K562 (cell line): ENCODE data around the gene PSPH. TPM values are rescaled to one million over a fixed set of nuclear protein-coding genes. Genes with fewer than 3 reads are reported as not detected.

ENCODE experiments used
- ATAC-seq: fragments of 200-7000 bp; cut with Tn5 transposase; 3 replicates; pipeline ENCODE4 v1.9.1; 2020; ENCODE audit warnings: moderate library complexity
- BruUV-seq: library from RNA; stranded (reverse); fragments of 400-500 nt; replicated peaks from 2 replicates; lab custom pipeline; 2021; lab: Mats Ljungman, UMichigan
- CTCF ChIA-PET: fragments of 300-600 bp; formaldehyde crosslinking; extraction: SDS; loops from one replicate; lab custom pipeline; 2021; ENCODE audit warnings: low intra/inter-chr PET ratio; lab: Yijun Ruan, JAX
- POLR2A ChIA-PET: fragments of 300-600, 350-650 bp; sonication (Branson Sonifier 250); formaldehyde crosslinking; extraction: SDS; loops from one replicate; lab custom pipeline; 2021; ENCODE audit warnings: antibody characterized with exemption, inconsistent platforms; lab: Yijun Ruan, JAX
- DNase-seq, 4 experiments: peaks; one replicate each; pipeline versions ENCODE4 v3.0.0 to v3.0.0-alpha.2; 2011 to 2018; ENCODE audit warnings: low spot score in 3 of 4, mixed read lengths in 3 of 4; ENCODE audit errors: extremely low read depth in 1 of 4
- FAIRE-seq: peaks from 2 replicates; lab custom pipeline; 2011; peaks lifted over from hg19 to GRCh38; lab: Jason Lieb, UNC
- H2AFZ ChIP-seq: 2 replicates; pipeline ENCODE4 v1.6.0; 2011; ENCODE audit warnings: low read depth, low read length, control low read depth, inconsistent platforms
- H3K27ac ChIP-seq: fragments of 200-600 bp; 3 replicates; pipeline ENCODE4 v1.8.0; 2011; ENCODE audit warnings: low read depth, mild to moderate bottlenecking, control low read depth, inconsistent platforms, low read length, moderate library complexity, mixed read lengths; ENCODE audit errors: extremely low read depth
- H3K27me3 ChIP-seq, 2 experiments: fragments of 300-600 bp in 1 of 2; 2 replicates in 1 of 2; 3 replicates in 1 of 2; pipeline versions ENCODE4 v1.6.0 to v1.8.0; 2011; ENCODE audit warnings: inconsistent platforms in 2 of 2, low read length in 2 of 2, mild to moderate bottlenecking in 1 of 2, mixed read lengths in 1 of 2, moderate library complexity in 1 of 2; ENCODE audit not compliant: control insufficient read depth in 2 of 2, insufficient read depth in 2 of 2
- H3K36me3 ChIP-seq: fragments of 300-600 bp; 3 replicates; pipeline ENCODE4 v1.8.0; 2011; ENCODE audit warnings: mild to moderate bottlenecking, low read length, inconsistent platforms; ENCODE audit not compliant: control insufficient read depth, insufficient read depth
- H3K4me1 ChIP-seq, 2 experiments: fragments of 200-600 bp in 1 of 2; replicated peaks in 1 of 2; 2 replicates in 1 of 2; 3 replicates in 1 of 2; pipeline versions ENCODE4 v1.5.1 to v1.8.0; 2011; ENCODE audit warnings: inconsistent platforms in 2 of 2, low read length in 2 of 2, mild to moderate bottlenecking in 1 of 2, mixed read lengths in 1 of 2, moderate library complexity in 1 of 2; ENCODE audit not compliant: control insufficient read depth in 2 of 2, insufficient read depth in 2 of 2
- H3K4me2 ChIP-seq: 2 replicates; pipeline ENCODE4 v1.6.1; 2011; ENCODE audit warnings: low read length, control low read depth, inconsistent platforms, mixed read lengths; ENCODE audit not compliant: insufficient read depth
- H3K4me3 ChIP-seq: fragments of 200-600 bp; sonication (generic), shearing (Covaris generic); 2 replicates; pipeline ENCODE4 v1.5.1; 2016; ENCODE audit warnings: control low read depth, inconsistent platforms
- H3K79me2 ChIP-seq: fragments of 200-600 bp; 3 replicates; pipeline ENCODE4 v1.8.0; 2011; ENCODE audit warnings: low read length, inconsistent platforms; ENCODE audit not compliant: control insufficient read depth, insufficient read depth
- H3K9ac ChIP-seq, 2 experiments: 2 replicates each; pipeline versions ENCODE4 v1.6.0 to v1.6.1; 2011; ENCODE audit warnings: low read depth in 2 of 2, low read length in 2 of 2, control low read depth in 1 of 2, inconsistent platforms in 1 of 2, mild to moderate bottlenecking in 1 of 2, mixed read lengths in 1 of 2; ENCODE audit not compliant: insufficient read depth in 1 of 2
- H3K9me1 ChIP-seq: one replicate; pipeline ENCODE4 v1.6.0; 2011; ENCODE audit warnings: inconsistent platforms, mild to moderate bottlenecking, low read length, moderate library complexity; ENCODE audit not compliant: control insufficient read depth, insufficient read depth
- H3K9me3 ChIP-seq: replicated peaks from 2 replicates; pipeline ENCODE4 v1.5.1; 2011; ENCODE audit warnings: low read depth, low read length, inconsistent platforms; ENCODE audit not compliant: control insufficient read depth, insufficient read depth
- H4K20me1 ChIP-seq: replicated peaks from 2 replicates; pipeline ENCODE4 v1.6.1; 2011; ENCODE audit warnings: low read length, inconsistent platforms, mixed read lengths; ENCODE audit not compliant: control insufficient read depth, insufficient read depth
- CHD2 ChIP-seq: IDR thresholded peaks from 2 replicates; pipeline ENCODE4 v1.6.1; 2011; ENCODE audit warnings: low read depth, low read length
- DEAF1 ChIP-seq: fragments of 450-650 bp; formaldehyde crosslinking; IDR thresholded peaks from 2 replicates; pipeline ENCODE4 v1.4.0; 2020; ENCODE audit warnings: mild to moderate bottlenecking, moderate library complexity
- EP400 ChIP-seq: fragments of 450-650 bp; IDR thresholded peaks from 2 replicates; pipeline ENCODE4 v1.6.1; 2017; ENCODE audit warnings: antibody characterized with exemption, mild to moderate bottlenecking, moderate library complexity
- HDGF ChIP-seq: fragments of 450-650 bp; IDR thresholded peaks from 2 replicates; pipeline ENCODE4 v1.6.1; 2016
- PCBP2 ChIP-seq: fragments of 200-400 bp; formaldehyde crosslinking; IDR thresholded peaks from 2 replicates; pipeline ENCODE4 v1.6.1; 2018; ENCODE audit warnings: low read length, low read depth, mild to moderate bottlenecking, moderate library complexity; ENCODE audit not compliant: poor library complexity, severe bottlenecking
- ZNF316 ChIP-seq: fragments of 450-650 bp; IDR thresholded peaks from 2 replicates; pipeline ENCODE4 v1.6.1; 2016
- WGBS: fragments of 100-300 bp; shearing (Covaris generic); methylation state at CpG from one replicate; pipeline ENCODE4 v1.1.6; 2016; ENCODE audit warnings: low coverage, mixed read lengths; ENCODE audit not compliant: insufficient coverage; ENCODE audit errors: missing lambda C conversion rate; 5-methylcytosine and 5-hydroxymethylcytosine counted together
- in situ Hi-C: fragments of 300-500 bp; cut with MboI; formaldehyde crosslinking; loops from 4 replicates; pipeline ENCODE4 v1.15.0; 2018; ENCODE audit warnings: inconsistent platforms, mixed read lengths
- intact Hi-C: fragments of 100-400 bp; cut with micrococcal nuclease; formaldehyde crosslinking; loops from 2 replicates; pipeline ENCODE4 v1.14.2; 2022
- polyA plus RNA-seq, 8 experiments: library from polyadenylated mRNA; depleted of rRNA in 4 of 8; stranded (reverse) in 5 of 8; unstranded in 3 of 8; fragments of >200 nt; fragmentation: Nextera tagmentation in 2 of 8; fragmentation: Illumina TruSeq in 1 of 8; extraction: Ambion mirVana in 2 of 8; extraction: Trizol in 1 of 8; gene quantifications; 2 replicates each; pipeline versions ENCODE4 v1.2.1 to v1.2.3, GENCODE V29; 2011 to 2014; ENCODE audit warnings: inconsistent platforms in 1 of 8, missing spikeins in 1 of 8
- total RNA-seq, 7 experiments: library from RNA; depleted of rRNA in 6 of 7; stranded (reverse); fragments of >200 nt in 6 of 7; fragmentation: Illumina TruSeq in 2 of 7; extraction: Trizol in 2 of 7; gene quantifications; 2 replicates each; pipeline versions ENCODE4 v1.2.1 to v1.2.3, GENCODE V29; 2011 to 2021; ENCODE audit warnings: low replicate concordance in 1 of 7

The PSPH gene
- total and polyA plus RNA-seq, 9 of the 15 experiments (the other 6 are each of a cell fraction or from before 2014, with no cell fraction given), result 6.3 to 46.8 (median 20.2) TPM

DNA sequence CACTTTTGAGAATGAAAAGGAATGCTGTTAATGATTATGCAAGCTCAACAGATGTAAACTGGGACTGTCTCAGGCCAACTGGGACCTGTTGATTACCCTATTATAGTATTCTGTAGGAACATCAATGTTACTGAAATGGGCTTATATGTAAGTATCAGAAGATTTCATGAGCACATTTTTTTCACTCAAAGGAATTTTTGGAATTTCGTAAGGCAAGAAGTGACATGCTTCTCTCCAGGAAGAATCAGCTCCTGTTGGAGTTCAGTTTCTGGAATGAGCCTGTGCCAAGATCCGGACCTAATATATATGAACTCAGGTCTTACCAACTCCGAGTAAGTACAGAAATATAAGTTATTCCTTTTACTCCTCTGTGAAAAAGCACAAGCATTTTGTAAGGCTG, 67.7 kb downstream of the PSPH start (continued):
- TF ChIP-seq DEAF1 (CRISPR knock-in tag), result no peak
- no peak for TF ChIP-seq EP400
- TF ChIP-seq HDGF, result no peak

- in situ Hi-C loops, result no loop called here
- no TSS peak for BruUV-seq
- Histone ChIP-seq H3K9ac (no peak overlapping the region), H4K20me1 (no peaks in the 10 kb centered on the region; the same call in 1 of the 2 replicates), H3K79me2 (peaks cover 6% of the 10 kb centered on the region; the same call in 1 of the 3 replicates), H3K9me1 (no peaks in the 10 kb centered on the region), H3K36me3 (peaks cover 68% of the 10 kb centered on the region)
- POLR2A ChIA-PET, result interaction anchor here (1.6 kb wide), 1 partner anchor 9 kb away, joined by 7 read pairs; no protein-coding TSS in a partner anchor
- 80% methylated on average over 3 of the region's 3 CpGs for WGBS
- FAIRE-seq, result no peak
- TF ChIP-seq CHD2 (no peak), PCBP2 (no peak), ZNF316 (peak; percentile 52; the same call in 1 of the 2 replicates)
- TF ChIP-seq, all 486 proteins: peak for 1
- H2AFZ ChIP-seq, result no peak overlapping the region
- no peak overlapping the region for H3K4me3 ChIP-seq
- CTCF ChIA-PET, result no interaction called here
- DNase-seq (no peak), ATAC-seq (no peak)
- no peaks in the 10 kb centered on the region for H3K4me1 ChIP-seq
- H3K9me3 ChIP-seq, result no peaks in the 10 kb centered on the region
- H3K4me2 ChIP-seq, result no peak overlapping the region
- no peaks in the 10 kb centered on the region for H3K27me3 ChIP-seq
- intact Hi-C loops, result no loop called here
- H3K27ac ChIP-seq, result no peak overlapping the region
Measured at GRCh38 chr7:55980266-55980665, 71.0 kb downstream of the PSPH start.
